NAMALWA (cell line): ENCODE measurements around the gene SPOPL.
"Not testable (repeated sequence)": the region's sequence is repeated elsewhere in the genome, so short reads cannot be mapped to it uniquely, and the experiment has no call there.

Source experiments
- DNase-seq: peaks from one replicate; pipeline ENCODE4 v3.0.0-alpha.2; 2015; ENCODE audit warnings: low spot score

The SPOPL gene

GRCh38 chr2:138523673-138524042 lies 22.1 kb downstream of the SPOPL start:
- peak; percentile 27 for DNase-seq

GRCh38 chr2:138524353-138524752 lies 22.8 kb downstream of the SPOPL start:
- not testable (repeated sequence) for DNase-seq

GRCh38 chr2:138531913-138532312 lies 30.3 kb downstream of the SPOPL start:
- no peak for DNase-seq

- DNase-seq = no peak
Measured at GRCh38 chr2:138534791-138535190, 33.2 kb downstream of the SPOPL start.

GRCh38 chr2:138536302-138536701 lies 34.7 kb downstream of the SPOPL start:
- no peak for DNase-seq

- DNase-seq = no peak
Measured at GRCh38 chr2:138536740-138537139, 35.2 kb downstream of the SPOPL start.

- no peak for DNase-seq
Measured at GRCh38 chr2:138537170-138537915, 35.8 kb downstream of the SPOPL start.

- not testable (repeated sequence) for DNase-seq
Measured at GRCh38 chr2:138544206-138544605, 42.6 kb downstream of the SPOPL start.

GRCh38 chr2:138548796-138549195 lies 47.2 kb downstream of the SPOPL start:
- DNase-seq = no peak

GRCh38 chr2:138550172-138550571 lies 48.6 kb downstream of the SPOPL start:
- DNase-seq = no peak

- DNase-seq = no peak
Measured at GRCh38 chr2:138550670-138551287, 49.2 kb downstream of the SPOPL start.

- no peak for DNase-seq
Measured at GRCh38 chr2:138554123-138554522, 52.6 kb downstream of the SPOPL start.

- no peak for DNase-seq
Measured at GRCh38 chr2:138559641-138560040, 58.1 kb downstream of the SPOPL start.

GRCh38 chr2:138564586-138565229 lies 63.1 kb downstream of the SPOPL start:
- no peak for DNase-seq

GRCh38 chr2:138565230-138565598 lies 63.6 kb downstream of the SPOPL start:
- no peak for DNase-seq

GRCh38 chr2:138572318-138572717 lies 70.7 kb downstream of the SPOPL start:
- no peak for DNase-seq

GRCh38 chr2:138577066-138577465 lies 75.5 kb downstream of the SPOPL start:
- DNase-seq = no peak

GRCh38 chr2:138579556-138579955 lies 78.0 kb downstream of the SPOPL start:
- no peak for DNase-seq

- no peak for DNase-seq
Measured at GRCh38 chr2:138581909-138582308, 80.3 kb downstream of the SPOPL start.

- DNase-seq = no peak
Measured at GRCh38 chr2:138589663-138590062, 88.1 kb downstream of the SPOPL start.

- no peak for DNase-seq
Measured at GRCh38 chr2:138596403-138596802, 94.8 kb downstream of the SPOPL start.

- no peak for DNase-seq
Measured at GRCh38 chr2:138600732-138601457, 99.3 kb downstream of the SPOPL start.
